ENCODE measurements around the gene CATSPER1.

Gene CATSPER1

GRCh38 chr11:66052664-66052982 is 26.3 kb upstream of the CATSPER1 start:
- TF ChIP-seq, protein P1, sequence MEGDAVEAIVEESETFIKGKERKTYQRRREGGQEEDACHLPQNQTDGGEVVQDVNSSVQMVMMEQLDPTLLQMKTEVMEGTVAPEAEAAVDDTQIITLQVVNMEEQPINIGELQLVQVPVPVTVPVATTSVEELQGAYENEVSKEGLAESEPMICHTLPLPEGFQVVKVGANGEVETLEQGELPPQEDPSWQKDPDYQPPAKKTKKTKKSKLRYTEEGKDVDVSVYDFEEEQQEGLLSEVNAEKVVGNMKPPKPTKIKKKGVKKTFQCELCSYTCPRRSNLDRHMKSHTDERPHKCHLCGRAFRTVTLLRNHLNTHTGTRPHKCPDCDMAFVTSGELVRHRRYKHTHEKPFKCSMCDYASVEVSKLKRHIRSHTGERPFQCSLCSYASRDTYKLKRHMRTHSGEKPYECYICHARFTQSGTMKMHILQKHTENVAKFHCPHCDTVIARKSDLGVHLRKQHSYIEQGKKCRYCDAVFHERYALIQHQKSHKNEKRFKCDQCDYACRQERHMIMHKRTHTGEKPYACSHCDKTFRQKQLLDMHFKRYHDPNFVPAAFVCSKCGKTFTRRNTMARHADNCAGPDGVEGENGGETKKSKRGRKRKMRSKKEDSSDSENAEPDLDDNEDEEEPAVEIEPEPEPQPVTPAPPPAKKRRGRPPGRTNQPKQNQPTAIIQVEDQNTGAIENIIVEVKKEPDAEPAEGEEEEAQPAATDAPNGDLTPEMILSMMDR (IDR thresholded peaks at IDR 0.05; ENCODE audit: low read length, missing control alignments), result no peak
- H3K4me3 ChIP-seq (replicated peaks; ENCODE audit: low read depth, low read length), result peak overlapping the region; percentile 97
- DNase-seq (ENCODE audit: low read depth), result no peak

DNA sequence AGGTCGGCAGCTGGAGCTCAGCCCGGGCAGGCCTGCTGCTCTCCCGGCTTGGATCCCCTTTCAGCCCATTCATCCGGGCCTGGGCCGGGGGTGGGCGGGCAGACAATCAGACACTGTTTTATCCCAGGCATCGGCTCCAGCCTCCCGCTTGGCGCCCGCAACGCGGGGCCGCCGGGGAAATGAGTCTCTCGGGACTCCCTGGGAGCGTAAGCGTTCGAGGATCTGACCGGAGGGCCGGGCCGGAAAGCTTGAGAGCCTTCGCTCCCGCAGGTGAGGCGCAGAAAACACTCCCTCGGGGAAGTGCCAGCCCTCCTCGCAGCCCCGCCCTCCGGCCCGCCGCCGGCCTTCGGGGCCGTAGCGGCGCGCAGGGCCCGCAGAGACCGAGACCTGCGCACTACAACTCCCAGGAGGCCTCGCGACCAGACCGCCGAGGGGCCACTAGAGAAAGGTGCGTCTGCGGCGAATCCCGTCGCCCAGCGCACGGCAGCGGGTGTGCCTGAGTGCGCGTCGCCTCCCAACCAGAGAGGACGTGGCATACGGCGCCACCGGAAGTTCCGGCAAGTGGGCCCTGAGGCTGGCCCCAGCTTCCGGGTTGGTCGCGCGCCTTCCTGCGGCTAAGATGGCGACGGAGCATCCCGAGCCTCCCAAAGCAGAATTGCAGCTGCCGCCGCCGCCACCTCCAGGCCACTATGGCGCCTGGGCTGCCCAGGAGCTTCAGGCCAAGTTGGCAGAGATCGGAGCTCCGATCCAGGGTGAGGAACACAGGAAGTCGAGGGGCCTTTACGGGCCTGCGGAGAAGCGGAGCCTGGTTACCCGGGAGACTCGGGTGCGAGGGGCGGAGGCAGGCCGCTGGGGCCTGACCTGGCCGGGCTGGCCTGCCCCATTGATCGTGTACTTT is 25.7 kb upstream of the CATSPER1 start, which contains the start of gene SF3B2:
SF3B2 (plus strand) TSS at position 599 of the 898 bp plus-strand sequence; CDS start at position 620, 21 bp downstream.
- TF ChIP-seq, protein P1 (IDR thresholded peaks at IDR 0.05; ENCODE audit: low read length, missing control alignments), result no peak
- DNase-seq (ENCODE audit: low read depth), result peak; percentile 99
- peak within 1 kb of the TSS; percentile 97 for H3K4me3 ChIP-seq (replicated peaks; ENCODE audit: low read depth, low read length)

GRCh38 chr11:66051371-66051765 is 25.1 kb upstream of the CATSPER1 start:
- no peak for DNase-seq (ENCODE audit: low read depth)
- TF ChIP-seq, protein P1 (IDR thresholded peaks at IDR 0.05; ENCODE audit: low read length, missing control alignments), result no peak
- peak overlapping the region; percentile 97 for H3K4me3 ChIP-seq (replicated peaks; ENCODE audit: low read depth, low read length)

DNA sequence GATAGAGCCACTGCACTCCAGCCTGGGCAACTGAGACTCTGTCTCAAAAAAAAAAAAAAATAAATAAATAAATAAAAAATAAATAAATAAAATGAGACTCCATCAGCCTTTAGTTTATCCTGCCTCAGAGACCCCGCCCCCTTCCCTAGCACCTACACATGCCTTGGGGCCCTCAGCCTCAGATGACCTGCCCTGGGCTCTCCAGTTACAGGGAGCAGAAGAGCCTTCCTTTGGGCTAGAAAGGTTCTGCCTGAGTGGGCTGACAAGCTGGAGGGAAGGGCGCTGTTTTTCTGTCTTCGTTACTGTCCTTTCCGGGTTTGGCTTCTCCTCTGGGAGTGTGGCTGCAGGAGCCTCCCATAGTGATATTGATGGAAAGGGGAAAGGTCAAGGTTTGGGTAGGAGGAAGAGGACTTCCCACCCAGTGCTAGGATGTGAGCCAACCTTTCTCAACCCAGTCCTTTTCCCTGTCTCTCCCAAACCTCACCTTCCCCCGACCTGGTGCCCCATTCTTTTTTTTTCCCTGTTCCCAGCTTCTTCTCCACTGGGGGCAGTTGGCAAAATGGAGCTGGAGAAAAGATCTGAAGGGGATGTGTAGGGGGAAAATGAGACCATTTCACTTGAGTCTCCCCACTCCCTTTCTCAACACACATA is 24.4 kb upstream of the CATSPER1 start:
- TF ChIP-seq, protein P1 (IDR thresholded peaks at IDR 0.05; ENCODE audit: low read length, missing control alignments), result no peak
- no peak overlapping the region for H3K4me3 ChIP-seq (replicated peaks; ENCODE audit: low read depth, low read length)
- no peak for DNase-seq (ENCODE audit: low read depth)

GRCh38 chr11:66048547-66049323 is 22.5 kb upstream of the CATSPER1 start, which contains the start of gene GAL3ST3:
Gene GAL3ST3 (minus strand): TSS chr11:66049161. CDS start chr11:66045415, 3,746 bp downstream.
- no peak within 1 kb of the TSS for H3K4me3 ChIP-seq (replicated peaks; ENCODE audit: low read depth, low read length)
- no peak for DNase-seq (ENCODE audit: low read depth)
- TF ChIP-seq, protein P1 (IDR thresholded peaks at IDR 0.05; ENCODE audit: low read length, missing control alignments), result no peak

DNA sequence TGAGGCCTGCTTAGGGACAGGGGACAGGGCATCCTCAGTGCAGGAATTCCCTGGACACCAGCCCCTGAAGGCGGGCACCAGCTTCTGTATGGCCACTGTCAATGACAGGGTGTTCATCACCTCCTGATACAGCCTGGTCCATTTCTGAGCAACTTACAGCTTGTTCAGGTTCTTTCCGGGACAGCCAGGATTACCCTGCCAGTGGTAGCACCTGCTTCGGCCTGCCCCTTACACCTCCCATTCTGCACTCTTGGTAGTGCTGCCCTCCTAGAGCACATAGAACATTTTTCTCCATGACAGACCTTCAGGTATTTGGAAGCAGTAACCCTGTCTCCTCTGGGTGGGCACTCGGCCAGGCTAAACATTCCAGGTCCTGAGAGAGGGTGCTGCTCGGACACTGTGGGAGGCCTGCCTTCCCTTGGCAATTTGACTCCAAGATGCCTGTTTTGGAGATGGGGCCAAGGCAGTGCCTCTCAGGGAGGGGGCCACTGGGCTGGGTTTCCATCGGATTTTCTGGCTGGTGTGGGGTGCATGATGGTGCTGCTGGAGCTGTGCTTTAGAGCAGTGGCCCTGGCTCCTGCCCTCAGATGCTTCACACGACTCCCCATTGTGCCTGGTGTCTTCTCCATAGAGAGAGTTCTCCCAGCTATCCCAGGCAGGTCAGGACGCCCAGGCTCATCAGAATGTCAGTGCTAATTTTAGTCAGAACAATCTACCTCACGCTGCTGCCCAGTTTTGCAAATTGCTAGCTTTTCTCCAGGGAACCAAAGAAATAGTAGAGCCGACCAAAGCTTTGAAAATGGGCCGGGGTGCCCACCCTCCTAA is 21.5 kb upstream of the CATSPER1 start:
- DNase-seq (ENCODE audit: low read depth), result no peak
- TF ChIP-seq, protein P1 (IDR thresholded peaks at IDR 0.05; ENCODE audit: low read length, missing control alignments), result no peak
- no peak overlapping the region for H3K4me3 ChIP-seq (replicated peaks; ENCODE audit: low read depth, low read length)
